HL-60 (cell line): Measurements from ENCODE around the gene CEP97.

Source experiments
- CTCF ChIP-seq: IDR thresholded peaks from one replicate; pipeline ENCODE4 v1.5.1; 2011; ENCODE audit warnings: low read length, control low read depth, inconsistent platforms; ENCODE audit not compliant: insufficient read depth
- GABPA ChIP-seq: IDR thresholded peaks from 2 replicates; pipeline ENCODE4 v1.6.1; 2012; ENCODE audit warnings: low read depth
- POLR2AphosphoS5 ChIP-seq: IDR thresholded peaks from 2 replicates; pipeline ENCODE4 v1.6.1; 2012; ENCODE audit warnings: low read depth
- REST ChIP-seq: IDR thresholded peaks from 2 replicates; pipeline ENCODE4 v1.6.1; 2012; ENCODE audit warnings: low read depth; ENCODE audit not compliant: insufficient replicate concordance

- TF ChIP-seq POLR2AphosphoS5 (no peak), CTCF (peak; percentile 29), REST (no peak), GABPA (no peak)
Measured at GRCh38 chr3:101695779-101696372, 28.5 kb upstream of the CEP97 start.
